Neural progenitor cell (in vitro differentiated cells): ENCODE data around the gene PGAM2.

Source experiments
- CTCF ChIP-seq: fragments of 200-600 bp; sonication (generic); IDR thresholded peaks from 2 replicates; pipeline ENCODE4 v1.5.1; 2017; ENCODE audit warnings: antibody characterized with exemption, mild to moderate bottlenecking
- EZH2 ChIP-seq: fragments of 200-600 bp; sonication (generic); IDR thresholded peaks from 2 replicates; pipeline ENCODE4 v1.6.1; 2017; ENCODE audit warnings: antibody characterized with exemption, mild to moderate bottlenecking, moderate library complexity
- EZH2phosphoT487 ChIP-seq: fragments of 200-600 bp; sonication (generic); IDR thresholded peaks from 2 replicates; pipeline ENCODE4 v1.6.1; 2017; ENCODE audit warnings: antibody characterized with exemption

GRCh38 chr7:44042221-44042620 lies 23.1 kb downstream of the PGAM2 start:
- TF ChIP-seq CTCF (no peak), EZH2 (no peak), EZH2phosphoT487 (no peak)
